SH-SY5Y (cell line): ENCODE data around the gene CRACDL.

Experiments used
- GATA2 ChIP-seq: IDR thresholded peaks from 2 replicates; pipeline ENCODE4 v1.6.1; 2011; ENCODE audit warnings: mild to moderate bottlenecking, low read depth, low read length
- GATA3 ChIP-seq: IDR thresholded peaks from 2 replicates; pipeline ENCODE4 v1.6.1; 2011; ENCODE audit warnings: low read depth, mild to moderate bottlenecking, low read length, moderate library complexity

DNA sequence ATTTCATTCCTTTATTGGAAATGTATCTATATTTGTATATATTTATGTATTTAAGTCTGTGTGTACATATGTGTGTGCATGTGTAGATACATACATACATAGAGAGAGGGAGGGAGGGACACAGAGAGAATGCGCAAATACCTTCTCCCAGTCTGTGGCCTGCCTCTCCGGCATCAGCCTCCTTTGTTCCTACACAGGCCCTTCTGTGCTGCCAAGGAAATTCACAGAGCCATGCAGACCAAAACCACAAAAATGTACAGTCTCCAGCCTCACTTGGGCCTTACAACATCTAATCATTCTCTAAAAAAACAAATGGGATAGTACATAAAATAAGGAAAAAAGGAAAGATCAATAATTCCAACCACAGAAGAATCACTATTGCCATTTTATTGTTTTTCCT is 8.8 kb upstream of the CRACDL start:
- TF ChIP-seq GATA3, result no peak
- no peak for TF ChIP-seq GATA2
